K562 (cell line): ENCODE results near the gene ZMPSTE24. TPM values are rescaled to one million over a fixed set of nuclear protein-coding genes. Genes with fewer than 3 reads are reported as not detected.
A peak's percentile ranks its signal among the peaks of the same experiment; 100 is the strongest.

ENCODE experiments used
- ARID1B ChIP-seq: fragments of 450-650 bp; IDR thresholded peaks from 2 replicates; pipeline ENCODE4 v1.6.1; 2016; ENCODE audit warnings: antibody characterized with exemption, mild to moderate bottlenecking, inconsistent platforms
- BCOR ChIP-seq: fragments of 450-650 bp; IDR thresholded peaks from 2 replicates; pipeline ENCODE4 v1.6.1; 2016
- C11orf30 ChIP-seq: fragments of 450-650 bp; IDR thresholded peaks from 2 replicates; pipeline ENCODE4 v1.6.1; 2016; ENCODE audit warnings: low read depth, mild to moderate bottlenecking
- ELF4 ChIP-seq: fragments of 450-650 bp; formaldehyde crosslinking; IDR thresholded peaks from 2 replicates; pipeline ENCODE4 v1.4.0; 2022; ENCODE audit warnings: missing genetic modification characterization
- ESRRB ChIP-seq: fragments of 250-450 bp; sonication (Bioruptor Pico); IDR thresholded peaks from 2 replicates; pipeline ENCODE4 v1.5.0; 2020; ENCODE audit warnings: mild to moderate bottlenecking, moderate library complexity, borderline replicate concordance
- JUND ChIP-seq, 2 experiments: IDR thresholded peaks; 2 replicates in 1 of 2; 3 replicates in 1 of 2; pipeline ENCODE4 v1.6.1; 2011; ENCODE audit warnings: borderline replicate concordance in 2 of 2, low read depth in 2 of 2, low read length in 2 of 2, improper control_type of control experiment in 1 of 2, missing biosample characterization in 1 of 2, missing genetic modification characterization in 1 of 2, missing genetic modification reagents in 1 of 2
- KAT7 ChIP-seq: sonication (generic); formaldehyde crosslinking; IDR thresholded peaks from 2 replicates; pipeline ENCODE4 v1.8.0; 2022; ENCODE audit warnings: missing genetic modification reagents, mild to moderate bottlenecking, borderline replicate concordance
- MBD2 ChIP-seq: sonication (generic); IDR thresholded peaks from 2 replicates; pipeline ENCODE4 v1.6.1; 2016; ENCODE audit warnings: low read depth, borderline replicate concordance
- POLR2H ChIP-seq: IDR thresholded peaks from 2 replicates; pipeline ENCODE4 v1.6.1; 2016; ENCODE audit warnings: missing genetic modification characterization, low read depth, mild to moderate bottlenecking, control low read depth, missing compliant biosample characterization, moderate library complexity
- RBM17 ChIP-seq: fragments of 200-400 bp; formaldehyde crosslinking; IDR thresholded peaks from 2 replicates; pipeline ENCODE4 v1.6.1; 2017; ENCODE audit warnings: low read depth, mild to moderate bottlenecking, low read length, borderline replicate concordance
- SIN3A ChIP-seq, 2 experiments: fragments of 150-350 bp in 1 of 2; IDR thresholded peaks; 2 replicates each; pipeline ENCODE4 v1.6.1; 2011 to 2016; ENCODE audit warnings: borderline replicate concordance in 2 of 2, low read depth in 2 of 2, low read length in 2 of 2, mild to moderate bottlenecking in 2 of 2, moderate library complexity in 2 of 2; ENCODE audit not compliant: control insufficient read depth in 1 of 2
- SMARCA5 ChIP-seq: fragments of 450-650 bp; IDR thresholded peaks from 2 replicates; pipeline ENCODE4 v1.6.1; 2016
- SMARCB1 ChIP-seq: IDR thresholded peaks from 2 replicates; pipeline ENCODE4 v1.6.1; 2011; ENCODE audit warnings: improper control_type of control experiment, low read depth; ENCODE audit not compliant: insufficient read length
- TEAD4 ChIP-seq, 2 experiments: sonication (generic) in 1 of 2; formaldehyde crosslinking in 1 of 2; IDR thresholded peaks; 2 replicates each; pipeline versions ENCODE4 v1.6.1 to v1.8.0; 2012 to 2022; ENCODE audit warnings: borderline replicate concordance in 1 of 2, inconsistent platforms in 1 of 2, low read length in 1 of 2, mild to moderate bottlenecking in 1 of 2, missing genetic modification reagents in 1 of 2
- ZFP36 ChIP-seq: fragments of 150-350 bp; IDR thresholded peaks from 2 replicates; pipeline ENCODE4 v1.6.1; 2018; ENCODE audit warnings: low read length, low read depth; ENCODE audit not compliant: partially characterized antibody
- polyA plus RNA-seq, 8 experiments: library from polyadenylated mRNA; depleted of rRNA in 4 of 8; stranded (reverse) in 5 of 8; unstranded in 3 of 8; fragments of >200 nt; fragmentation: Nextera tagmentation in 2 of 8; fragmentation: Illumina TruSeq in 1 of 8; extraction: Ambion mirVana in 2 of 8; extraction: Trizol in 1 of 8; gene quantifications; 2 replicates each; pipeline versions ENCODE4 v1.2.1 to v1.2.3, GENCODE V29; 2011 to 2014; ENCODE audit warnings: inconsistent platforms in 1 of 8, missing spikeins in 1 of 8
- total RNA-seq, 7 experiments: library from RNA; depleted of rRNA in 6 of 7; stranded (reverse); fragments of >200 nt in 6 of 7; fragmentation: Illumina TruSeq in 2 of 7; extraction: Trizol in 2 of 7; gene quantifications; 2 replicates each; pipeline versions ENCODE4 v1.2.1 to v1.2.3, GENCODE V29; 2011 to 2021; ENCODE audit warnings: low replicate concordance in 1 of 7
- TF ChIP-seq, protein P1 (sequence below), 2 experiments: fragments of 450-650 bp in 1 of 2; sonication (generic) in 1 of 2; formaldehyde crosslinking in 1 of 2; IDR thresholded peaks; 2 replicates each; pipeline versions ENCODE4 v1.7.1 to v1.9.0; 2016 to 2022; ENCODE audit warnings: inconsistent platforms in 1 of 2, mild to moderate bottlenecking in 1 of 2, missing genetic modification reagents in 1 of 2
- TF ChIP-seq, protein P2 (sequence below): sonication (generic); formaldehyde crosslinking; IDR thresholded peaks from 2 replicates; pipeline ENCODE4 v1.5.0; 2020; ENCODE audit warnings: missing genetic modification reagents

The ZMPSTE24 gene
- total and polyA plus RNA-seq, 9 of the 15 experiments (the other 6 are each of a cell fraction or from before 2014, with no cell fraction given) = 30.7 to 75.9 (median 64.3) TPM

DNA sequence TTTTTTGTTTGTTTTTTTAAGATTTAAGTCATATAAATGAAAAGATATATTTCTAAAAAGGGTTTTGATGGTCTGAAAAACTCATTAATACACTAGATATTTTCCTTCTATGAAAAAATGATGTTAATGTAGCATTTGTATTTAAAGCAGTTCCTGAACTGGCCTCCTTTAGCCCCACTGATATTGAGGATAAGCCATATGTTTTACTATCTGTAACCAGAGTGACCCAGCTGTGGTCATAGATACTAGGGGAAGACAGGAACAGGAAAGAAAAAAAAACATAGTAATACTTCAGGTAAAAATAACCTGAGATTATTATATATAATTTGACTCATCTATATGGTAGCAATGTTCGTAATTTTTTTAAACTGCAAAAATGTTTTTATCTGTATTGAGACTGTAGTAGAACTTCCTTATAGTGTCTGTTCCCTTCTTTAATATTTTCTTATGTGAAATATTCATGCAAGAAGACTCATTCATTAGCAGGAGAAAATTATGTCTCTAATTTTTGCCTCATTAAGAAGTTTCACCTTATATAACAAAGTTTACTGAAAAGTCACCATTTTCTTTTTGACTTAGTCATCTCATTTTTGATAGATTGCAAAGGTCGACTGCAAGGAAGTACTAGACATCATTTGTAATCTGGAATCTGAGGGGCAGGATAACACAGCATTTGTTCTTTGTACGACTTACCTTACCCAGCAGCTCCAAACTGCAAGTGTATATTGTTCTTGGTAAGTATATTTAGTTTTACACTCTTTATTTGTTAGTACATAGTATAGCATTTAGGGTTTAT is 35.9 kb upstream of the ZMPSTE24 start (continued):
- TF ChIP-seq, protein P1, sequence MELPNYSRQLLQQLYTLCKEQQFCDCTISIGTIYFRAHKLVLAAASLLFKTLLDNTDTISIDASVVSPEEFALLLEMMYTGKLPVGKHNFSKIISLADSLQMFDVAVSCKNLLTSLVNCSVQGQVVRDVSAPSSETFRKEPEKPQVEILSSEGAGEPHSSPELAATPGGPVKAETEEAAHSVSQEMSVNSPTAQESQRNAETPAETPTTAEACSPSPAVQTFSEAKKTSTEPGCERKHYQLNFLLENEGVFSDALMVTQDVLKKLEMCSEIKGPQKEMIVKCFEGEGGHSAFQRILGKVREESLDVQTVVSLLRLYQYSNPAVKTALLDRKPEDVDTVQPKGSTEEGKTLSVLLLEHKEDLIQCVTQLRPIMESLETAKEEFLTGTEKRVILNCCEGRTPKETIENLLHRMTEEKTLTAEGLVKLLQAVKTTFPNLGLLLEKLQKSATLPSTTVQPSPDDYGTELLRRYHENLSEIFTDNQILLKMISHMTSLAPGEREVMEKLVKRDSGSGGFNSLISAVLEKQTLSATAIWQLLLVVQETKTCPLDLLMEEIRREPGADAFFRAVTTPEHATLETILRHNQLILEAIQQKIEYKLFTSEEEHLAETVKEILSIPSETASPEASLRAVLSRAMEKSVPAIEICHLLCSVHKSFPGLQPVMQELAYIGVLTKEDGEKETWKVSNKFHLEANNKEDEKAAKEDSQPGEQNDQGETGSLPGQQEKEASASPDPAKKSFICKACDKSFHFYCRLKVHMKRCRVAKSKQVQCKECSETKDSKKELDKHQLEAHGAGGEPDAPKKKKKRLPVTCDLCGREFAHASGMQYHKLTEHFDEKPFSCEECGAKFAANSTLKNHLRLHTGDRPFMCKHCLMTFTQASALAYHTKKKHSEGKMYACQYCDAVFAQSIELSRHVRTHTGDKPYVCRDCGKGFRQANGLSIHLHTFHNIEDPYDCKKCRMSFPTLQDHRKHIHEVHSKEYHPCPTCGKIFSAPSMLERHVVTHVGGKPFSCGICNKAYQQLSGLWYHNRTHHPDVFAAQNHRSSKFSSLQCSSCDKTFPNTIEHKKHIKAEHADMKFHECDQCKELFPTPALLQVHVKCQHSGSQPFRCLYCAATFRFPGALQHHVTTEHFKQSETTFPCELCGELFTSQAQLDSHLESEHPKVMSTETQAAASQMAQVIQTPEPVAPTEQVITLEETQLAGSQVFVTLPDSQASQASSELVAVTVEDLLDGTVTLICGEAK (IDR thresholded peaks at IDR 0.05) = no peak
- TF ChIP-seq, protein P1 (CRISPR knock-in tag; IDR thresholded peaks at IDR 0.05) = no peak
- TF ChIP-seq RBM17 (no peak), ESRRB (no peak), KAT7 (CRISPR knock-in tag) (no peak), ZFP36 (no peak), SIN3A (IDR thresholded peaks at IDR 0.05; ENCODE audit: borderline replicate concordance in 2 of 2, control insufficient read depth in 1 of 2, low read depth in 2 of 2, low read length in 2 of 2) (no peak), MBD2 (no peak), POLR2H (peak; percentile 32; the same call in 1 of the 2 replicates), JUND (IDR thresholded peaks at IDR 0.05; ENCODE audit: borderline replicate concordance, low read depth, low read length) (peak; percentile 37; the same call in 1 of the 2 replicates), JUND (tag; IDR thresholded peaks at IDR 0.05; ENCODE audit: borderline replicate concordance, low read depth, low read length) (no peak), SMARCA5 (no peak), SMARCB1 (peak; percentile 95), ELF4 (CRISPR knock-in tag) (no peak), ARID1B (peak; percentile 90), C11orf30 (peak; percentile 20; the same call in 1 of the 2 replicates), TEAD4 (IDR thresholded peaks at IDR 0.05; ENCODE audit: low read length) (peak; percentile 95), TEAD4 (CRISPR knock-in tag; IDR thresholded peaks at IDR 0.05; ENCODE audit: borderline replicate concordance) (no peak), BCOR (no peak)
- TF ChIP-seq, protein P2, sequence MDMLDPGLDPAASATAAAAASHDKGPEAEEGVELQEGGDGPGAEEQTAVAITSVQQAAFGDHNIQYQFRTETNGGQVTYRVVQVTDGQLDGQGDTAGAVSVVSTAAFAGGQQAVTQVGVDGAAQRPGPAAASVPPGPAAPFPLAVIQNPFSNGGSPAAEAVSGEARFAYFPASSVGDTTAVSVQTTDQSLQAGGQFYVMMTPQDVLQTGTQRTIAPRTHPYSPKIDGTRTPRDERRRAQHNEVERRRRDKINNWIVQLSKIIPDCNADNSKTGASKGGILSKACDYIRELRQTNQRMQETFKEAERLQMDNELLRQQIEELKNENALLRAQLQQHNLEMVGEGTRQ (CRISPR knock-in tag) = no peak
